Endothelial cell of umbilical vein (primary cell): ENCODE measurements around the gene SPRED1. TPM values are rescaled to one million over a fixed set of nuclear protein-coding genes. Genes with fewer than 3 reads are reported as not detected.

Source experiments
- BruUV-seq: library from RNA; stranded (reverse); fragments of 400-500 nt; replicated peaks from 2 replicates; lab custom pipeline; 2021; lab: Mats Ljungman, UMichigan
- CTCF ChIA-PET: fragments of 300-600, 350-600 bp; sonication (Branson Sonifier 250); formaldehyde crosslinking; loops from one replicate; lab custom pipeline; 2021; ENCODE audit warnings: antibody characterized with exemption, inconsistent platforms; lab: Charles Lee
- POLR2A ChIA-PET: fragments of 300-600, 350-600 bp; sonication (Branson Sonifier 250); formaldehyde crosslinking; loops from one replicate; lab custom pipeline; 2021; ENCODE audit warnings: antibody characterized with exemption, inconsistent platforms; lab: Charles Lee
- DNase-seq: peaks from one replicate; pipeline ENCODE4 v3.0.0-alpha.2; 2011; ENCODE audit warnings: low read depth, low spot score
- FAIRE-seq: peaks from 2 replicates; lab custom pipeline; 2011; peaks lifted over from hg19 to GRCh38; lab: Jason Lieb, UNC
- H2AFZ ChIP-seq: 2 replicates; pipeline ENCODE4 v1.6.0; 2012; ENCODE audit warnings: low read depth, low read length, control low read depth, inconsistent platforms
- H3K27ac ChIP-seq: 2 replicates; pipeline ENCODE4 v1.5.1; 2011; ENCODE audit warnings: low read depth, mild to moderate bottlenecking, control low read depth, low read length, moderate library complexity; ENCODE audit not compliant: insufficient read depth
- H3K27me3 ChIP-seq, 2 experiments: 2 replicates each; pipeline versions ENCODE4 v1.6.0 to v1.6.1; 2011; ENCODE audit warnings: low read length in 2 of 2, mixed read lengths in 1 of 2; ENCODE audit not compliant: control insufficient read depth in 2 of 2, insufficient read depth in 2 of 2
- H3K36me3 ChIP-seq, 2 experiments: 2 replicates in 1 of 2; 3 replicates in 1 of 2; pipeline ENCODE4 v1.5.1; 2011; ENCODE audit warnings: low read length in 2 of 2, mild to moderate bottlenecking in 1 of 2, moderate library complexity in 1 of 2; ENCODE audit not compliant: control insufficient read depth in 2 of 2, insufficient read depth in 2 of 2; ENCODE audit errors: extremely low read depth in 1 of 2
- H3K4me1 ChIP-seq: 3 replicates; pipeline ENCODE4 v1.5.1; 2011; ENCODE audit warnings: mild to moderate bottlenecking, low read length; ENCODE audit not compliant: control insufficient read depth, insufficient read depth; ENCODE audit errors: extremely low read depth
- H3K4me2 ChIP-seq: 2 replicates; pipeline ENCODE4 v1.6.1; 2011; ENCODE audit warnings: low read length, control low read depth, mixed read lengths; ENCODE audit not compliant: insufficient read depth
- H3K4me3 ChIP-seq, 3 experiments: fragments of 200-600 bp in 1 of 3; sonication (generic), shearing (Covaris generic) in 1 of 3; replicated peaks in 1 of 3; 2 replicates each; pipeline ENCODE4 v1.5.1; 2011 to 2016; ENCODE audit warnings: control low read depth in 3 of 3, low read length in 3 of 3, mild to moderate bottlenecking in 2 of 3, inconsistent platforms in 1 of 3, low read depth in 1 of 3, moderate library complexity in 1 of 3; ENCODE audit not compliant: insufficient read depth in 1 of 3
- H3K79me2 ChIP-seq: 2 replicates; pipeline ENCODE4 v1.6.0; 2012; ENCODE audit warnings: low read length, inconsistent platforms; ENCODE audit not compliant: control insufficient read depth, insufficient read depth
- H3K9ac ChIP-seq: replicated peaks from 2 replicates; pipeline ENCODE3; 2011; ENCODE audit warnings: low read length, control low read depth; ENCODE audit not compliant: insufficient read depth; ENCODE audit errors: extremely low read depth
- H3K9me1 ChIP-seq: replicated peaks from 3 replicates; pipeline ENCODE4 v1.6.0; 2011; ENCODE audit warnings: mild to moderate bottlenecking, low read length; ENCODE audit not compliant: control insufficient read depth, insufficient read depth; ENCODE audit errors: extremely low read depth
- H3K9me3 ChIP-seq: replicated peaks from 2 replicates; pipeline ENCODE4 v1.5.1; 2012; ENCODE audit warnings: low read length, inconsistent platforms; ENCODE audit not compliant: control insufficient read depth, insufficient read depth
- H4K20me1 ChIP-seq: replicated peaks from 2 replicates; pipeline ENCODE3; 2011; ENCODE audit warnings: mild to moderate bottlenecking, low read length; ENCODE audit not compliant: control insufficient read depth, insufficient read depth; ENCODE audit errors: extremely low read depth
- EZH2 ChIP-seq: IDR thresholded peaks from 2 replicates; pipeline ENCODE4 v1.6.1; 2012; ENCODE audit warnings: borderline replicate concordance, low read depth, mild to moderate bottlenecking, moderate library complexity, low read length, inconsistent platforms; ENCODE audit not compliant: severe bottlenecking
- FOS ChIP-seq: IDR thresholded peaks from 2 replicates; pipeline ENCODE4 v1.6.1; 2011; ENCODE audit warnings: mild to moderate bottlenecking, low read length, moderate library complexity, borderline replicate concordance; ENCODE audit not compliant: insufficient read depth
- GATA2 ChIP-seq: IDR thresholded peaks from 2 replicates; pipeline ENCODE4 v1.7.0; 2011; ENCODE audit warnings: low read depth, mild to moderate bottlenecking, moderate library complexity, mixed read lengths, low read length; ENCODE audit not compliant: insufficient read length, insufficient read depth
- JUN ChIP-seq: IDR thresholded peaks from 2 replicates; pipeline ENCODE4 v1.6.1; 2011; ENCODE audit warnings: borderline replicate concordance, low read depth; ENCODE audit not compliant: insufficient read length, insufficient read depth
- MYC ChIP-seq: IDR thresholded peaks from one replicate; pipeline ENCODE4 v1.6.1; 2011; ENCODE audit warnings: mild to moderate bottlenecking, low read depth, low read length
- POLR2A ChIP-seq: IDR thresholded peaks from 2 replicates; pipeline ENCODE4 v1.6.1; 2012; ENCODE audit warnings: low read depth, mild to moderate bottlenecking, control low read depth, low read length
- dilution Hi-C: fragments of 300-500 bp; cut with MboI; formaldehyde crosslinking; loops from one replicate; pipeline ENCODE4 v1.15.0; 2019; ENCODE audit warnings: low sequenced_read_pairs; ENCODE audit not compliant: extremely low pct_ligation_motif_present
- intact Hi-C: fragments of 100-400 bp; cut with micrococcal nuclease; formaldehyde crosslinking; loops from one replicate; pipeline ENCODE4 v1.10.0; 2022
- polyA plus RNA-seq, 4 experiments: library from polyadenylated mRNA; depleted of rRNA in 3 of 4; stranded (reverse) in 3 of 4; unstranded in 1 of 4; fragments of >200 nt; gene quantifications; 2 replicates each; pipeline versions ENCODE4 v1.2.1 to v1.2.3, GENCODE V29; 2011 to 2012; ENCODE audit warnings: missing spikeins in 1 of 4
- total RNA-seq: library from RNA; stranded (reverse); gene quantifications from 2 replicates; pipeline ENCODE4 v1.2.3, GENCODE V29; 2021
- TF ChIP-seq, protein P1 (sequence below): IDR thresholded peaks from 2 replicates; pipeline ENCODE4 v1.6.1; 2011; ENCODE audit not compliant: insufficient read depth, insufficient read length
- TF ChIP-seq, protein P2 (sequence below), 2 donors: IDR thresholded peaks; 1 replicate in 1 of 2; 2 replicates in 1 of 2; pipeline ENCODE4 v1.5.1; 2011; ENCODE audit warnings: low read length in 2 of 2, mild to moderate bottlenecking in 2 of 2, moderate library complexity in 2 of 2, control low read depth in 1 of 2, inconsistent platforms in 1 of 2, low read depth in 1 of 2; ENCODE audit not compliant: insufficient read depth in 1 of 2; ENCODE audit errors: extremely low read depth in 1 of 2

The SPRED1 gene
- total and polyA plus RNA-seq, 2 donors (not counting 3 experiments of a cell fraction or from before 2014, with no cell fraction given) = 1.3 to 10.7 TPM

DNA sequence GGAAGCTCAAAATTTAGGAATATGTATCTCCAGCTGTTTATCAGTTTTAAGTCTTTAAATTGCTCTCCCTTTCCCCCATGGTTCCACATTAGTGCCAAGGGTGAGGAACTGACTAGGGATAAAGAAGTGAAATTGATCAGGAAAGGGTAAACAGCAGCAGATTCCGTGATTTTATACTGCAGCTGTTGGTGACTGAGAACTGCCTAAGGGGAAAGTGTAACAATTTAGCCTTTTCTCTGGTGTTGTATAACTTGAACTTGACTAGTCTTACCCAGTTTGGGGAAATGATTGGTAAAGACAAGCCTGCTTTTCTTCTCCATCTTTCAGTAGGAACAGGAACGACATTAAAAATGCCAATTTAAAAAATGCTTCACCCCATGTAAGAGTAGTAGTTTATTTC, 5.0 kb downstream of the SPRED1 start:
- Histone ChIP-seq H3K9me3 (no peaks in the 10 kb centered on the region), H3K27ac (no peak overlapping the region), H3K9me1 (no peaks in the 10 kb centered on the region), H3K4me3 (no peak overlapping the region), H2AFZ (no peak overlapping the region), H3K9ac (no peak overlapping the region), H3K79me2 (peaks cover 100% of the 10 kb centered on the region), H3K36me3 (no peaks in the 10 kb centered on the region), H3K27me3 (no peaks in the 10 kb centered on the region), H4K20me1 (peaks cover 10% of the 10 kb centered on the region), H3K4me1 (peaks cover 10% of the 10 kb centered on the region), H3K4me2 (no peak overlapping the region)
- dilution Hi-C loops = no loop called here
- no TSS peak for BruUV-seq
- intact Hi-C loops = no loop called here
- ChIA-PET CTCF (interaction anchor here (1.5 kb wide), 1 partner anchor 8 kb away, joined by 5 read pairs; no protein-coding TSS in a partner anchor), POLR2A (no interaction called here)
- FAIRE-seq = no peak
- no peak for TF ChIP-seq POLR2A
- TF ChIP-seq, protein P1, sequence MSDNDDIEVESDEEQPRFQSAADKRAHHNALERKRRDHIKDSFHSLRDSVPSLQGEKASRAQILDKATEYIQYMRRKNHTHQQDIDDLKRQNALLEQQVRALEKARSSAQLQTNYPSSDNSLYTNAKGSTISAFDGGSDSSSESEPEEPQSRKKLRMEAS = no peak
- TF ChIP-seq, protein P2, sequence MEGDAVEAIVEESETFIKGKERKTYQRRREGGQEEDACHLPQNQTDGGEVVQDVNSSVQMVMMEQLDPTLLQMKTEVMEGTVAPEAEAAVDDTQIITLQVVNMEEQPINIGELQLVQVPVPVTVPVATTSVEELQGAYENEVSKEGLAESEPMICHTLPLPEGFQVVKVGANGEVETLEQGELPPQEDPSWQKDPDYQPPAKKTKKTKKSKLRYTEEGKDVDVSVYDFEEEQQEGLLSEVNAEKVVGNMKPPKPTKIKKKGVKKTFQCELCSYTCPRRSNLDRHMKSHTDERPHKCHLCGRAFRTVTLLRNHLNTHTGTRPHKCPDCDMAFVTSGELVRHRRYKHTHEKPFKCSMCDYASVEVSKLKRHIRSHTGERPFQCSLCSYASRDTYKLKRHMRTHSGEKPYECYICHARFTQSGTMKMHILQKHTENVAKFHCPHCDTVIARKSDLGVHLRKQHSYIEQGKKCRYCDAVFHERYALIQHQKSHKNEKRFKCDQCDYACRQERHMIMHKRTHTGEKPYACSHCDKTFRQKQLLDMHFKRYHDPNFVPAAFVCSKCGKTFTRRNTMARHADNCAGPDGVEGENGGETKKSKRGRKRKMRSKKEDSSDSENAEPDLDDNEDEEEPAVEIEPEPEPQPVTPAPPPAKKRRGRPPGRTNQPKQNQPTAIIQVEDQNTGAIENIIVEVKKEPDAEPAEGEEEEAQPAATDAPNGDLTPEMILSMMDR (IDR thresholded peaks at IDR 0.05; ENCODE audit: extremely low read depth in 1 of 2, insufficient read depth in 1 of 2, low read depth in 1 of 2, low read length in 2 of 2) = no peak
- no peak for TF ChIP-seq GATA2
- no peak for TF ChIP-seq MYC
- TF ChIP-seq FOS = no peak
- no peak for TF ChIP-seq EZH2
- TF ChIP-seq JUN = no peak
- DNase-seq = no peak
